H9 (cell line): ENCODE measurements around the gene ARPC1B. TPM values are rescaled to one million over a fixed set of nuclear protein-coding genes. Genes with fewer than 3 reads are reported as not detected.

Source experiments
- DNase-seq: peaks from one replicate; pipeline ENCODE4 v3.0.0-alpha.2; 2017
- H2AFZ ChIP-seq: one replicate; pipeline ENCODE4 v1.6.1; 2013; ENCODE audit warnings: mild to moderate bottlenecking, low read length, control low read depth, moderate library complexity
- H2AK5ac ChIP-seq: 2 replicates; pipeline ENCODE4 v1.6.1; 2013; ENCODE audit warnings: low read length, control low read depth, mixed read lengths; ENCODE audit not compliant: insufficient read length
- H2BK120ac ChIP-seq: one replicate; pipeline ENCODE4 v1.6.1; 2013; ENCODE audit warnings: low read depth, mild to moderate bottlenecking, low read length, control low read depth, inconsistent platforms; ENCODE audit not compliant: poor library complexity, severe bottlenecking
- H2BK12ac ChIP-seq: 2 replicates; pipeline ENCODE4 v1.6.1; 2013; ENCODE audit warnings: low read length, control low read depth, mixed read lengths, low read depth; ENCODE audit not compliant: insufficient read length
- H2BK15ac ChIP-seq: 2 replicates; pipeline ENCODE4 v1.6.1; 2013; ENCODE audit warnings: low read depth, low read length, control low read depth
- H2BK20ac ChIP-seq: one replicate; pipeline ENCODE4 v1.6.1; 2013; ENCODE audit warnings: low read depth, mild to moderate bottlenecking, low read length, control low read depth, inconsistent platforms; ENCODE audit not compliant: poor library complexity, severe bottlenecking
- H2BK5ac ChIP-seq: 2 replicates; pipeline ENCODE4 v1.6.1; 2013; ENCODE audit warnings: low read length, control low read depth, mixed read lengths; ENCODE audit not compliant: insufficient read length
- H3K14ac ChIP-seq: 2 replicates; pipeline ENCODE4 v1.6.1; 2013; ENCODE audit warnings: low read length, control low read depth; ENCODE audit not compliant: insufficient read depth
- H3K18ac ChIP-seq: 2 replicates; pipeline ENCODE4 v1.6.1; 2013; ENCODE audit warnings: low read depth, mild to moderate bottlenecking, mixed read lengths, low read length, control low read depth; ENCODE audit not compliant: insufficient read length
- H3K23ac ChIP-seq: 2 replicates; pipeline ENCODE4 v1.6.1; 2013; ENCODE audit warnings: low read length, control low read depth, mixed read lengths, low read depth; ENCODE audit not compliant: insufficient read length
- H3K23me2 ChIP-seq: 2 replicates; pipeline ENCODE4 v1.6.1; 2013; ENCODE audit warnings: low read depth, mild to moderate bottlenecking, mixed read lengths, low read length, control low read depth; ENCODE audit not compliant: insufficient read length, poor library complexity, severe bottlenecking
- H3K27ac ChIP-seq: 2 replicates; pipeline ENCODE4 v1.5.1; 2013; ENCODE audit warnings: low read length, control low read depth, mixed read lengths, low read depth; ENCODE audit not compliant: insufficient read length
- H3K27me3 ChIP-seq: 2 replicates; pipeline ENCODE4 v1.6.1; 2013; ENCODE audit warnings: low read length, control low read depth, inconsistent platforms; ENCODE audit not compliant: insufficient read depth
- H3K4ac ChIP-seq: 2 replicates; pipeline ENCODE4 v1.6.1; 2013; ENCODE audit warnings: low read depth, mild to moderate bottlenecking, control low read depth, inconsistent platforms, low read length, moderate library complexity
- H3K4me1 ChIP-seq: 2 replicates; pipeline ENCODE4 v1.6.1; 2013; ENCODE audit warnings: low read length, control low read depth, inconsistent platforms; ENCODE audit not compliant: insufficient read depth
- H3K4me2 ChIP-seq: 2 replicates; pipeline ENCODE4 v1.6.1; 2013; ENCODE audit warnings: low read length, control low read depth, mixed read lengths; ENCODE audit not compliant: insufficient read length, insufficient read depth
- H3K56ac ChIP-seq: 2 replicates; pipeline ENCODE4 v1.6.1; 2013; ENCODE audit warnings: low read depth, mild to moderate bottlenecking, mixed read lengths, low read length, control low read depth; ENCODE audit not compliant: insufficient read length
- H3K79me1 ChIP-seq: 2 replicates; pipeline ENCODE4 v1.6.1; 2013; ENCODE audit warnings: low read depth, mild to moderate bottlenecking, moderate library complexity, low read length, control low read depth, inconsistent platforms; ENCODE audit not compliant: insufficient read depth, poor library complexity, severe bottlenecking
- H3K79me2 ChIP-seq: 2 replicates; pipeline ENCODE4 v1.6.1; 2013; ENCODE audit warnings: low read length, control low read depth, inconsistent platforms; ENCODE audit not compliant: insufficient read depth
- H3K9ac ChIP-seq: 2 replicates; pipeline ENCODE4 v1.6.1; 2013; ENCODE audit warnings: low read length, control low read depth, mixed read lengths; ENCODE audit not compliant: insufficient read length; ENCODE audit errors: extremely low read depth
- H3K9me3 ChIP-seq: one replicate; pipeline ENCODE4 v1.6.1; 2013; ENCODE audit warnings: low read depth, low read length, inconsistent platforms; ENCODE audit not compliant: control insufficient read depth
- H3T11ph ChIP-seq: one replicate; pipeline ENCODE4 v1.6.1; 2013; ENCODE audit warnings: mild to moderate bottlenecking, low read length, control low read depth, inconsistent platforms
- H4K20me1 ChIP-seq: one replicate; pipeline ENCODE4 v1.6.1; 2013; ENCODE audit not compliant: control insufficient read depth, insufficient read length, insufficient read depth
- H4K5ac ChIP-seq: 2 replicates; pipeline ENCODE4 v1.6.1; 2013; ENCODE audit warnings: low read depth, mild to moderate bottlenecking, mixed read lengths, low read length, control low read depth; ENCODE audit not compliant: insufficient read length
- H4K8ac ChIP-seq: replicated peaks from 2 replicates; pipeline ENCODE4 v1.6.1; 2013; ENCODE audit warnings: low read length, control low read depth, mixed read lengths, low read depth; ENCODE audit not compliant: insufficient read length
- H4K91ac ChIP-seq: 2 replicates; pipeline ENCODE4 v1.6.1; 2013; ENCODE audit warnings: low read depth, mild to moderate bottlenecking, moderate library complexity, mixed read lengths, low read length, control low read depth; ENCODE audit not compliant: insufficient read length
- H3K27ac Mint-ChIP-seq, 3 experiments: 2 replicates in 2 of 3; 3 replicates in 1 of 3; pipeline ENCODE4 v1.8.0; 2020 to 2021; ENCODE audit warnings: mixed read lengths in 3 of 3, mild to moderate bottlenecking in 1 of 3, moderate library complexity in 1 of 3
- H3K27me3 Mint-ChIP-seq: 2 replicates; pipeline ENCODE4 v1.8.0; 2021; ENCODE audit warnings: low read depth, mild to moderate bottlenecking, moderate library complexity, mixed read lengths
- H3K36me3 Mint-ChIP-seq, 3 experiments: 2 replicates in 2 of 3; 3 replicates in 1 of 3; pipeline ENCODE4 v1.8.0; 2020 to 2021; ENCODE audit warnings: low read depth in 3 of 3, mixed read lengths in 3 of 3; ENCODE audit not compliant: insufficient read depth in 1 of 3
- H3K4me1 Mint-ChIP-seq, 2 experiments: 2 replicates each; pipeline ENCODE4 v1.8.0; 2020; ENCODE audit warnings: mixed read lengths in 2 of 2
- H3K4me3 Mint-ChIP-seq, 2 experiments: 2 replicates in 1 of 2; 3 replicates in 1 of 2; pipeline ENCODE4 v1.8.0; 2020 to 2021; ENCODE audit warnings: mild to moderate bottlenecking in 2 of 2, mixed read lengths in 2 of 2, moderate library complexity in 1 of 2
- H3K9me3 Mint-ChIP-seq, 2 experiments: 2 replicates in 1 of 2; 3 replicates in 1 of 2; pipeline ENCODE4 v1.8.0; 2020; ENCODE audit warnings: mild to moderate bottlenecking in 2 of 2, mixed read lengths in 2 of 2, moderate library complexity in 1 of 2
- CTCF ChIP-seq: fragments of 200-600 bp; sonication (generic); conservative IDR thresholded peaks from 3 replicates; pipeline ENCODE4 v1.8.0; 2021; ENCODE audit warnings: antibody characterized with exemption, mild to moderate bottlenecking
- WGBS: extraction: QIAGEN DNeasy Blood & Tissue Kit; methylation state at CpG from one replicate; pipeline ENCODE4 v1.1.7; 2013; ENCODE audit warnings: missing lambda C conversion rate, low lambda C conversion rate, mixed read lengths; ENCODE audit not compliant: insufficient read length; ENCODE audit errors: extremely low coverage; 5-methylcytosine and 5-hydroxymethylcytosine counted together
- total RNA-seq: library from RNA; stranded (reverse); gene quantifications from 2 replicates; pipeline ENCODE4 v1.2.1, GENCODE V29; 2021

ARPC1B gene
- total RNA-seq, 1 experiment from 2014 or later: 56.3 TPM

DNA sequence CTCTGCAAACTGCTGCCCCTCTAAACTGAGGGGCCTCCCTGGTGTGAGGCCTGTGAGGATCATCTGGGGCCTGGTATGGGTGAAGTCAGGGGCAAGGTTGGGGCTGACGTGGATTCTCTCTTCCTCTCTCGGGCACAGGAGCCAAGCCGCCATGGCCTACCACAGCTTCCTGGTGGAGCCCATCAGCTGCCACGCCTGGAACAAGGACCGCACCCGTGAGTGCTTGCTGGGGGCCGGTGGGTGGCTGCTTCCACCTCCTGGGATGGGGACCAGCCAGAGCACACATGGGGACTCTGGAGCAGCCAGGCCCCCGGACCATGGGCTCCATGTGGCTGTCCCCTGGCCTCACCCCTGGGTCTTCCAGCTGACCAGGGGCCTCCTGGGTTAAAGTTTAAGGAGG is 11.0 kb downstream of the ARPC1B start:
- Histone ChIP-seq H2AK5ac (no peak overlapping the region), H4K8ac (no peak overlapping the region), H3K27me3 (no peaks in the 10 kb centered on the region), H3K9ac (no peak overlapping the region), H2BK12ac (no peak overlapping the region), H3K18ac (no peak overlapping the region), H3K79me2 (no peaks in the 10 kb centered on the region), H3K79me1 (no peaks in the 10 kb centered on the region), H2BK15ac (no peak overlapping the region), H2BK20ac (no peak overlapping the region), H2BK5ac (no peak overlapping the region), H3K23me2 (peaks cover 2% of the 10 kb centered on the region), H3K23ac (no peak overlapping the region), H4K20me1 (no peaks in the 10 kb centered on the region), H2BK120ac (no peak overlapping the region), H3K56ac (no peak overlapping the region), H3T11ph (no peak overlapping the region), H4K5ac (no peak overlapping the region), H3K4me1 (no peaks in the 10 kb centered on the region), H3K4me2 (no peak overlapping the region), H2AFZ (no peak overlapping the region), H3K9me3 (no peaks in the 10 kb centered on the region), H3K27ac (no peak overlapping the region), H3K4ac (no peak overlapping the region), H3K14ac (no peak overlapping the region), H4K91ac (no peak overlapping the region)
- peaks cover 9 to 39% (median 17%) of the 10 kb centered on the region in 3 experiments; a peak in 6 of 7 replicates for H3K36me3 Mint-ChIP-seq
- no peak overlapping the region for H3K27ac Mint-ChIP-seq
- TF ChIP-seq CTCF: no peak
- H3K27me3 Mint-ChIP-seq: no peaks in the 10 kb centered on the region; the same call in 1 of the 2 replicates
- H3K9me3 Mint-ChIP-seq: no peaks in the 10 kb centered on the region; a peak in 1 of 5 replicates
- H3K4me3 Mint-ChIP-seq: no peak overlapping the region
- H3K4me1 Mint-ChIP-seq: no peaks in the 10 kb centered on the region
- no peak for DNase-seq
- no CpG with 5 or more reads among the region's 8 CpGs for WGBS
